NB4 (cell line): ENCODE measurements around the gene CNTNAP2.

Experiments
- DNase-seq: peaks from one replicate; pipeline ENCODE4 v3.0.0; 2010; ENCODE audit warnings: low read depth
- H3K4me3 ChIP-seq: one replicate; pipeline ENCODE4 v1.5.1; 2011; ENCODE audit warnings: mild to moderate bottlenecking, low read depth, low read length, moderate library complexity
- CTCF ChIP-seq: IDR thresholded peaks from one replicate; pipeline ENCODE4 v1.5.1; 2012; ENCODE audit warnings: low read depth, low read length
- MYC ChIP-seq: IDR thresholded peaks from 2 replicates; pipeline ENCODE4 v1.6.1; 2011; ENCODE audit warnings: low read depth, low read length
- POLR2A ChIP-seq: IDR thresholded peaks from 2 replicates; pipeline ENCODE4 v1.6.1; 2011; ENCODE audit warnings: mild to moderate bottlenecking; ENCODE audit not compliant: insufficient read length; ENCODE audit errors: extremely low read depth
- TF ChIP-seq, protein P1 (sequence below): IDR thresholded peaks from 2 replicates; pipeline ENCODE4 v1.6.1; 2011; ENCODE audit warnings: low read depth, low read length

CNTNAP2 gene

GRCh38 chr7:147510923-147511322 is 1394.3 kb downstream of the CNTNAP2 start:
- DNase-seq = no peak
- no peak overlapping the region for H3K4me3 ChIP-seq
- TF ChIP-seq CTCF (no peak), POLR2A (no peak), MYC (no peak)
- TF ChIP-seq, protein P1, sequence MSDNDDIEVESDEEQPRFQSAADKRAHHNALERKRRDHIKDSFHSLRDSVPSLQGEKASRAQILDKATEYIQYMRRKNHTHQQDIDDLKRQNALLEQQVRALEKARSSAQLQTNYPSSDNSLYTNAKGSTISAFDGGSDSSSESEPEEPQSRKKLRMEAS = no peak

GRCh38 chr7:147513451-147513850 is 1396.8 kb downstream of the CNTNAP2 start:
- H3K4me3 ChIP-seq = no peak overlapping the region
- TF ChIP-seq POLR2A (no peak), MYC (no peak), CTCF (no peak)
- TF ChIP-seq, protein P1 = no peak
- no peak for DNase-seq

GRCh38 chr7:147516391-147516790 is 1399.8 kb downstream of the CNTNAP2 start:
- no peak for TF ChIP-seq MYC
- no peak for TF ChIP-seq CTCF
- no peak overlapping the region for H3K4me3 ChIP-seq

GRCh38 chr7:147519062-147519461 is 1402.5 kb downstream of the CNTNAP2 start:
- no peak overlapping the region for H3K4me3 ChIP-seq
- DNase-seq = no peak
- TF ChIP-seq POLR2A (no peak), MYC (no peak), CTCF (no peak)
- TF ChIP-seq, protein P1 = no peak

More at GRCh38 chr7:147516391-147516790, 1399.8 kb downstream of the CNTNAP2 start:
- DNase-seq = no peak

DNA sequence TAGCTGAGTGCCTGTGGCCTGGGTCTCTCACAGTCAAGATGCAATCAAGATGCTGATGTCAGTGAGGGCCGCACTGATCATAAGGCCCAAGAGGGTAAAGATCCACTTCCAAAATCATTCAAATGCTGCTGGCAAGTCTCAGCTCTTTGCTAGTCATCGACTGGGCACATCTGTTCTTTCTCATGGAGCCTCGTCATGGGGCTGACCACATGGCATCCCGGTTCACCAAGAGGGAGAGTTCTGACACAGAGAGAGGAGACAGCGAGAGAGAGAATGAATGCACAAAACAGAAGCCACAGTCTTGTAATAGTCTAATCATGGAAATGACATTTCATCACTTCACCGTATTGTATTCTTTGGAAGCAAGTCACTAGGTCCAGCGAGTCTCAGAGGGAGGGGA is 1406.5 kb downstream of the CNTNAP2 start:
- TF ChIP-seq, protein P1 = no peak
- TF ChIP-seq CTCF (no peak), MYC (no peak), POLR2A (no peak)
- no peak for DNase-seq
- H3K4me3 ChIP-seq = no peak overlapping the region

DNA sequence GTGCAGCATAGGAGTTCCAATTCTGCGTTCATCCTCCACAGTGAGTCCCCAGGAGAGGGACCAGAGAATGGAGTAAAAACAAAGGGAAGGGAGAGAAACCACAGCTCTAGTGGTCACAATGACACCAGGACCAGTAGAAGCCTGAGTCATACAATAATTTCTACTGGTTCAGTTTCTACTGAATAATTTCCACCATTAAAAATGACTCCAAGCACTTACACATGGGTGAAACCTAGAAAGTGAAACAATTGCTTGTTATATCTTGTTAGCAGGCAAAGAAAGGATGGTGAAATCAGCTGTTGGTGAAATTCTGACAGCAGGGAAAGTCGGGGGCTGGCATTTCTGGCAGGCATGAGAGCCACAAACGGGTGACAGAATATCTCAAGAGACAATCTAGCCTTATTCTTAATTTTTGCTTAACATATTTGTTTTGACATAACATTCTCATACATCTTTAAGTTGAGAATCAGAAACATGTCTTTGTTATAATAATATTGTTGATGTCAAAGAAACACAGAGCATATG is 1408.2 kb downstream of the CNTNAP2 start:
- TF ChIP-seq, protein P1 = no peak
- TF ChIP-seq MYC = no peak
- no peak for TF ChIP-seq CTCF
- no peak for TF ChIP-seq POLR2A
- H3K4me3 ChIP-seq = no peak overlapping the region
- no peak for DNase-seq
